Fibroblast of skin of scalp (primary cell): Measurements from ENCODE around the gene NAA20. TPM values are rescaled to one million over a fixed set of nuclear protein-coding genes. Genes with fewer than 3 reads are reported as not detected.

Experiments used
- DNase-seq: peaks from one replicate; pipeline ENCODE4 v3.0.0-alpha.2; 2013
- polyA plus RNA-seq, 2 experiments: library from polyadenylated mRNA; unstranded; fragments of 120-200 nt; gene quantifications; one replicate each; pipeline ENCODE4 v1.2.1, GENCODE V29; 2013; ENCODE audit not compliant: insufficient read length in 2 of 2

The NAA20 gene, protein sequence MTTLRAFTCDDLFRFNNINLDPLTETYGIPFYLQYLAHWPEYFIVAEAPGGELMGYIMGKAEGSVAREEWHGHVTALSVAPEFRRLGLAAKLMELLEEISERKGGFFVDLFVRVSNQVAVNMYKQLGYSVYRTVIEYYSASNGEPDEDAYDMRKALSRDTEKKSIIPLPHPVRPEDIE
- 60.2 TPM for polyA plus RNA-seq (2013, experiment 1 of 2; ENCODE audit: insufficient read length)
- 58.2 TPM for polyA plus RNA-seq (2013, experiment 2 of 2; ENCODE audit: insufficient read length)

- peak; percentile 91 for DNase-seq
Measured at GRCh38 chr20:20017001-20017843, at the start of gene NAA20. Gene NAA20, plus strand, starts transcription at chr20:20017362. Its CDS starts 35 bp downstream, at chr20:20017397.

DNA sequence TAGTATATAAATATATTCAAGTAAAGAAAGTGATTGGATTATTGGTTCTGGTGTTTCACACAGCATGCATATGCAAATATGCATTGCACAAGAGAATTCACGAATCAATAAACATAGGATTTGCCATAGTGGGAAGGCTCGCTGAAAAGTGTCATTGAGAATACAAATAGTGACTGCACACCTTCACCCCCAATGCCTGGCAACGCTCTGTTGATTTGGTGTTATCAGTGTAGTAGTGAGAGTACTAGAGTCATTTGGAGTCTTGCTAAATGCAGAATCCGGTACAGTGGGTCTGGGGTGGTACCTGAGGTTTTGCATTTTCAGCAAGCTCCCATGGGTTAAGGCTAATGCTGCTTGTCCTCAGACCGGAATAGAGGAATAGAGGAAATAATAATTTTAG is 49.7 kb upstream of the NAA20 start:
- DNase-seq = no peak

- DNase-seq = no peak
Measured at GRCh38 chr20:19968028-19968427, 49.1 kb upstream of the NAA20 start.

- DNase-seq = no peak
Measured at GRCh38 chr20:19968466-19969073, 48.6 kb upstream of the NAA20 start.

GRCh38 chr20:19969106-19969505 is 48.1 kb upstream of the NAA20 start:
- DNase-seq = no peak

GRCh38 chr20:19969507-19970255 is 47.5 kb upstream of the NAA20 start:
- DNase-seq = no peak

DNA sequence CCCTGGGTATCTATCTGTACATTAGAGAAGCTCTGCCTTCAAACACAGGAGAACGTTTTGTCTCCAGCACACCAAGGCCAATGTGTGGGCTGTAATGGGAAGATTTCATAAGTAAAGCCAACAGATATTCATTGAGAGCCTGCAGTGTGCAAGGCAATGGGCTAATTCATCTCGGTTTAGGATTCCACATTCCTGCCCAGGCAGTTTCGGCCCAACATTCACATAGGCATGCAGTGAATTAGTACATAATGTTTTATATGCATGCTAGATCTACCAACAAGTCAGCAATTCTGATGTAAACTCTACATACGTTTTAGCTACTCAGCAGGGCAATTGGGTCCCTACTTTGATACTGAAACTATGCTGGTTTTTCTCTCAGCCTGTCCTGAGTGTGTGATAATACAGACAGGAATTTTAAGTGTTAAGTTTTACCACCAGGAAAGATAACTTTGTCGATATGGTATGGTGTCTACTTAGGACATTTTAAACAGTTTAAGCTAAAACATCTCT is 46.9 kb upstream of the NAA20 start:
- no peak for DNase-seq

GRCh38 chr20:19971116-19971515 is 46.0 kb upstream of the NAA20 start:
- no peak for DNase-seq

DNA sequence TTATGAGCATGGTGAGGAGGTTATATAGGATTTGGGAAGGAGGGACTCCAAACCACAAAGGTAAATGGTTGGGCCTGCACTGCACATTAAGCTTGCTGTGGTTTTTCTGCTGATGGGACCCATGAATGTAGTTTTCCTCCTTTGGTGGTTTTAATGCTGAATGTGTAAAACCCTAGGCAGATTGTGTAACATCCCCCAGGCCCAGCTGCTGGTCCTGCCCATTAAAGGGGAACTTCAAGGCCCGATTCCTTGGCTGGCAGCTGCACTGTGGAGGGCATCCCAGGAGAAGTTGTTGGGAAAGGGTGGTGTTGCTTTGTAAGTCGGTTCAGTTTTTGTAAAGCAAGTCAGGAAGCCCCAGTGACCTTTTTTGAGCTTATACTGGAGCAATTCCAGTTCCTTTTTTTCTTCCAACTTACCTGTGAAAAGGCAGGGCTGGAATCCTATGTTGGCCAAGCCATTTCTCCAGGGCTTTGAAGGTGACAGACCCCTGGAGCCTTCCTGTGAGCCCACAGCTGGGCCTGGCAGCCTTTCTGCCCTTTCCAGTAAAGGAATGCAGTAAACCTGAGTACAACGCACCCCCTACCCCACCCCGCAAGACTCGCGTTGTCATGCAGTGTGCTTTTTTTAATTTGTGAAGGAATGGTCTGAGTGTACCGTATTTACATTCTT is 43.1 kb upstream of the NAA20 start:
- DNase-seq = peak; percentile 77

DNA sequence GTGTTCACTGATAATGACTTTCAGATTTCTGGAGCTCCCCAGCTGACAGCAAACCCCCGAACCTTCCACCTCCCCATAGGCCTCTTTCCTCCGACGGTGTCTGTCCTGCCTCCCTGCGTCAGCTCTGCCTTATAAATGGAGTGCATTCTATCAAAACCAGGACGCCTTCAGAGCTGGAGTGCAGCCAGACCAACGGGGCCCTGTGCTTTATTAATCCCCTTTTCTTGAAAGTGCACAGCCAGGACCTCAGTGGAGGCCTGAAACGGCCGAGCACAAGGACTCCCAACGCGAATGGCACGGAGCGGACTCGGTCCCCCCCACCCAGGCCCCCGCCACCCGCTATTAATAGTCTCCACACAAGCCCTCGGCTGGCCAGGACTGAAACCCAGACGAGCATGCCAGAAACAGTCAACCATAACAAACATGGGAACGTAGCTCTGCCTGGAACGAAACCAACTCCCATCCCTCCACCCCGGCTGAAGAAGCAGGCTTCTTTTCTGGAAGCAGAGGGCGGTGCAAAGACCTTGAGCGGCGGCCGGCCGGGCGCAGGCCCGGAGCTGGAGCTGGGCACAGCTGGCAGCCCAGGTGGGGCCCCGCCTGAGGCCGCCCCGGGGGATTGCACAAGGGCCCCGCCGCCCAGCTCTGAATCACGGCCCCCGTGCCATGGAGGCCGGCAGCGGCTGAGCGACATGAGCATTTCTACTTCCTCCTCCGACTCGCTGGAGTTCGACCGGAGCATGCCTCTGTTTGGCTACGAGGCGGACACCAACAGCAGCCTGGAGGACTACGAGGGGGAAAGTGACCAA is 42.3 kb upstream of the NAA20 start:
- DNase-seq = peak; percentile 98

- DNase-seq = no peak
Measured at GRCh38 chr20:19975436-19975799, 41.7 kb upstream of the NAA20 start.

- DNase-seq = no peak
Measured at GRCh38 chr20:19975901-19976300, 41.3 kb upstream of the NAA20 start.

DNA sequence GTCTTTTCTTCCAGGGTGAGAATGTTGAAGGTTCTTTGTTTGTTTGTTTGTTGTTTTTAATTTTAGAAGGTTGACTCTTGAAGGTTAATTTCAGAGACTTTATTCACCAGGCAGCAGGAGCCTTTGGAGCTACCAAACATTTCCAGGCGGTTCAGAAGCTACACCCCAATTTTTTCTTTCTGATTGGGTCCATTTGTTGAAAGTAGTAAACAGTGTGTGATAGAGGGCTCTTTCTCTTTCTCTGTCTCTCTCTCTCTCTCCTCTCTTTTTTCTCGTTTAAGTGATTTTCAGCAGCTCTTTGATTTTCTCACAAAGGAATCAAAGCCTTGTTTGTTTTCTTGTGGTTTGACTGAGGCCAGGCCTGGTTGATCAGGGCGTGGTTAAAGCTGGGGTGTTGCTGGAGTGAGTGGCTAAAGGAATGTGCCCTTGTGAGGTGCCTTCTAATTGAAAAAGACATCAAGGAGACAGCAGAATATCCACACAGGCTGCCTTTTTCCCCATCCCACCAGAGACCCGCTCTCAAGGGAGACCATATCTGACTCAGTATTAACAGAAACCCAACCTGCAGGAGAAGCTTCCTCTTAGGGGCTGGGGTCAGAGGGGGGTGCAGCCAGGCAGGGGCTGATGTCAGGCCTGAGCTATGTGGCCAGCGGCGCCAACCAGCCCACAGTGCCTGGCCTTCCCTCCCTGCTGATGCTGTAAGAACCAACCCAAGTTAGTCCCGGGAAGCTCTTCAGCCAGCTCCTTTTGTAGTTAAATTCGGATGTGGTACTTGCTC is 40.4 kb upstream of the NAA20 start:
- peak; percentile 90 for DNase-seq

DNA sequence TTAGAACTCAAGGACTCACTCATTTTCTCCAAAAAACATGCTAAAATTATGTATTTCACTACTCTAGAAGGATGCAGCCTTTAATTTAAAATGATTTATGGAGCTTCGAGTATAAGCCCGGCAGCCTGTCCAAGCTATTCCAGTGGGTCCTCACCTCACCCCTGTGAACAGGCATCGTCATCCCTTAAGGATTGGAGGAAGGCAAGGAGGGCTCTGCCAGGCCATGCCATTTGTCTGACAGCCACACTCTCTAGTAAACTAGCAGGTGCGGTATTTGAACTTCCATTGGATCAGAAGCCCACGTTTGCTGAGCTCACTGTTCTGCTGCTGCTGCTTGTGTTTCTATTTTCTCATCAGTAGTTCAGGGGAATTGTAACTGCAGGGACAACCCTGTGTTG is 39.8 kb upstream of the NAA20 start:
- no peak for DNase-seq

DNA sequence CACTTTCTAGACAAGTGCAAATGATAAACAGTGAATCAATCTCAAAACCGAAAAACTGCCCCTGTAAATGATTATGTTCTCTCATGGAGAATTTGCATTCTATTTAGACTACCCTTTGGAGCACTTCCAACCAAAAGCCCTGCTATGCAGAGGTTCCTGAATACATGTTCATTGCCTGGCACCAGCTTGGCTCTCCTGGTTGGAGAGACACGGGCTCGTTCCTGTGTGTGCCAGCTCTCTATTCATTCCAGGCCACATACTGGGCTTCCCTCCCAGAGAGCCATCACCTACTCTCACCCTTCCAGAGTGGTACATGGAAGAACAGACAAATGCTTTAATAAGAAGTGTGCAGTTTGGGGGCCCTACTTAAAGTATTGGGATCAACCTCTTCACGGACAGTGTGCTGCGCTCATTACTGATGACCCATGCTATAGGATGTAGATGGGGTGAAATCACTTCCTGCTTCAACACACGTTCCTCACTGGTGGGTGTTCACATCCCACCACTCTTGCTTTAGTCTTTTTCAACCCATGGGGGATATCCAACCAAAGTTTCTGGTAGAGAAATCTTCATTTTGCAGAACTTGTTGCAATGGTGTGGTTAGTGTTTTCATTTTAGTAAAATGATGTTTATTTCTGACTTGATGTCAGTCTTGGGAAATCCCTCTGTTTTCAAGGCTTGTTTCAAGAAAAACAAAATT is 38.5 kb upstream of the NAA20 start:
- no peak for DNase-seq

DNA sequence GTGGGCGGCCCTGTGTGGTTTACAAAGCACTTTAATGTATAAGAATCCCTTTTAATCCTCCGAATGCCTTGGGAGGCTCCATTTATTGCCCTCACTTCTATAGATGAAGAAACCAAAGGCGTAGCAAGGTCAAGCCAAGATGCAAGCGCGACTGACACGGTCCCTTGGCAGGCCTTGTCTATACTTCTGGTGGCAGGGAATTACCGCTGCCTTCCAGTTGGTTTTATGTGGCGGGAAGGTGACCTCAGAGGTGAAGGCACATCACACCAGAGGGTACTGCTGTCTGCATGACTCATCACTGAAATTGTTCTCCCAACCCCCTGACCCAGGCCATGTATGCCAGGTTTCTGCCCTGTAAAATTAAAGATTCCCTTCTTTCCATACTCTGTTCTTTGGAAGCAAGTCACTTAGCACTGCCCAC is 36.1 kb upstream of the NAA20 start:
- no peak for DNase-seq

DNA sequence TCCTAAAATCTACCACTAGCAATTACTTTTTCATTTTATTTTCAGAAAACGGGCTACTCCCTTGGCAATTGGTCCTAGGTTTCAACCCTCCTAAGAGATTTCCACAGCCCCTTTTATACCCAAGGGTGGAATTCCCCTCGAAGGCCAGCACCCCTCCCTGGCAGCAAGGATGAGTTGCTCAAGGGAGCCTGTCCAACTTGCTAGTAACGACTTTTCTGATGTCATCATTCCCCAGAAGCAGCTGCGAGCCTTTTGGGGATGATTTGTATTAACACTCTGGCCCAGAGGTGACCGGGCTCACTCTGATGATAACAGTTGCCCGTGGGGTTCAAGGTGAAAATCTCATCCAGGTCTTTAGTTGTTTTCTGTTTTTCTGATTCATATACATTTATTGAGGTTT is 30.7 kb upstream of the NAA20 start:
- no peak for DNase-seq

GRCh38 chr20:19987046-19987445 is 30.1 kb upstream of the NAA20 start:
- DNase-seq = no peak

GRCh38 chr20:19990850-19991249 is 26.3 kb upstream of the NAA20 start:
- DNase-seq = peak; percentile 73

- DNase-seq = peak; percentile 46
Measured at GRCh38 chr20:19991308-19991707, 25.9 kb upstream of the NAA20 start.
